Measurements from ENCODE around the gene RNF146. TPM values are rescaled to one million over a fixed set of nuclear protein-coding genes. Genes with fewer than 3 reads are reported as not detected.

The RNF146 gene
- total RNA-seq, 2 donors from 2014 or later: 14.6 to 14.8 TPM

- peak; percentile 15 for ATAC-seq
Measured at GRCh38 chr6:127267646-127268625, 1.3 kb downstream of the RNF146 start.

GRCh38 chr6:127272576-127272975 is 5.9 kb downstream of the RNF146 start:
- H3K9me3 ChIP-seq (ENCODE audit: control insufficient read depth, low read length, poor library complexity, severe bottlenecking): no peaks in the 10 kb centered on the region
- Mint-ChIP-seq H3K27ac (no peak overlapping the region), H3K4me3 (no peak overlapping the region), H3K36me3 (ENCODE audit: low read depth) (no peaks in the 10 kb centered on the region), H3K27me3 (no peaks in the 10 kb centered on the region), H3K4me1 (peaks cover 40% of the 10 kb centered on the region)
- DNase-seq (no peak), ATAC-seq (no peak)

More at GRCh38 chr6:127267646-127268625, 1.3 kb downstream of the RNF146 start:
- peak overlapping the region; percentile 100 for H3K4me3 Mint-ChIP-seq
- H3K27me3 Mint-ChIP-seq: no peaks in the 10 kb centered on the region
- H3K27ac Mint-ChIP-seq: peak overlapping the region; percentile 98
- H3K9me3 ChIP-seq (ENCODE audit: control insufficient read depth, low read length, poor library complexity, severe bottlenecking): no peaks in the 10 kb centered on the region
- H3K36me3 Mint-ChIP-seq (ENCODE audit: low read depth): peaks cover 5% of the 10 kb centered on the region
- DNase-seq: no peak
- H3K4me1 Mint-ChIP-seq: peaks cover 36% of the 10 kb centered on the region

- H3K4me1 Mint-ChIP-seq: peaks cover 33% of the 10 kb centered on the region
Measured at GRCh38 chr6:127273499-127273898, 6.8 kb downstream of the RNF146 start.

GRCh38 chr6:127276331-127276730 is 9.7 kb downstream of the RNF146 start:
- H3K27me3 Mint-ChIP-seq: no peaks in the 10 kb centered on the region
- H3K9me3 ChIP-seq (ENCODE audit: control insufficient read depth, low read length, poor library complexity, severe bottlenecking): no peaks in the 10 kb centered on the region
- DNase-seq (no peak), ATAC-seq (no peak)
- H3K36me3 Mint-ChIP-seq (ENCODE audit: low read depth): peaks cover 2% of the 10 kb centered on the region
- H3K4me3 Mint-ChIP-seq: no peak overlapping the region
- no peak overlapping the region for H3K27ac Mint-ChIP-seq
- peaks cover 34% of the 10 kb centered on the region for H3K4me1 Mint-ChIP-seq

More at GRCh38 chr6:127273499-127273898, 6.8 kb downstream of the RNF146 start:
- Mint-ChIP-seq H3K27me3 (no peaks in the 10 kb centered on the region), H3K27ac (no peak overlapping the region), H3K4me3 (no peak overlapping the region), H3K36me3 (ENCODE audit: low read depth) (no peaks in the 10 kb centered on the region)
- DNase-seq: no peak
- no peak for ATAC-seq
- no peaks in the 10 kb centered on the region for H3K9me3 ChIP-seq (ENCODE audit: control insufficient read depth, low read length, poor library complexity, severe bottlenecking)

GRCh38 chr6:127277878-127278843 is 11.5 kb downstream of the RNF146 start:
- H3K9me3 ChIP-seq (ENCODE audit: control insufficient read depth, low read length, poor library complexity, severe bottlenecking): no peaks in the 10 kb centered on the region
- ATAC-seq (no peak), DNase-seq (no peak)
- peaks cover 13% of the 10 kb centered on the region for H3K36me3 Mint-ChIP-seq (ENCODE audit: low read depth)
- no peak overlapping the region for H3K27ac Mint-ChIP-seq
- H3K4me1 Mint-ChIP-seq: peaks cover 33% of the 10 kb centered on the region
- H3K27me3 Mint-ChIP-seq: no peaks in the 10 kb centered on the region
- H3K4me3 Mint-ChIP-seq: no peak overlapping the region

GRCh38 chr6:127279815-127280214 is 13.2 kb downstream of the RNF146 start:
- H3K4me1 Mint-ChIP-seq: peaks cover 25% of the 10 kb centered on the region
- no peak for DNase-seq
- ATAC-seq: no peak
- H3K27ac Mint-ChIP-seq: peak overlapping the region; percentile 22
- no peaks in the 10 kb centered on the region for H3K9me3 ChIP-seq (ENCODE audit: control insufficient read depth, low read length, poor library complexity, severe bottlenecking)
- peaks cover 13% of the 10 kb centered on the region for H3K36me3 Mint-ChIP-seq (ENCODE audit: low read depth)
- H3K4me3 Mint-ChIP-seq: no peak overlapping the region
- no peaks in the 10 kb centered on the region for H3K27me3 Mint-ChIP-seq

GRCh38 chr6:127282184-127282583 is 15.5 kb downstream of the RNF146 start:
- ATAC-seq: no peak
- H3K9me3 ChIP-seq (ENCODE audit: control insufficient read depth, low read length, poor library complexity, severe bottlenecking): no peaks in the 10 kb centered on the region
- Mint-ChIP-seq H3K4me1 (peaks cover 30% of the 10 kb centered on the region), H3K4me3 (no peak overlapping the region), H3K27ac (peak overlapping the region; percentile 29), H3K36me3 (ENCODE audit: low read depth) (peaks cover 18% of the 10 kb centered on the region), H3K27me3 (no peaks in the 10 kb centered on the region)
- DNase-seq: no peak

GRCh38 chr6:127288705-127289104 is 22.0 kb downstream of the RNF146 start:
- Mint-ChIP-seq H3K27me3 (no peaks in the 10 kb centered on the region), H3K4me3 (no peak overlapping the region), H3K36me3 (ENCODE audit: low read depth) (peaks cover 5% of the 10 kb centered on the region), H3K27ac (no peak overlapping the region), H3K4me1 (peaks cover 22% of the 10 kb centered on the region)
- ATAC-seq: no peak
- DNase-seq: no peak
- H3K9me3 ChIP-seq (ENCODE audit: control insufficient read depth, low read length, poor library complexity, severe bottlenecking): no peaks in the 10 kb centered on the region

GRCh38 chr6:127289934-127290333 is 23.3 kb downstream of the RNF146 start:
- H3K36me3 Mint-ChIP-seq (ENCODE audit: low read depth): peaks cover 5% of the 10 kb centered on the region
- ATAC-seq (no peak), DNase-seq (no peak)
- H3K27me3 Mint-ChIP-seq: no peaks in the 10 kb centered on the region
- no peaks in the 10 kb centered on the region for H3K9me3 ChIP-seq (ENCODE audit: control insufficient read depth, low read length, poor library complexity, severe bottlenecking)
- H3K4me1 Mint-ChIP-seq: peaks cover 23% of the 10 kb centered on the region
- no peak overlapping the region for H3K4me3 Mint-ChIP-seq
- peak overlapping the region; percentile 72 for H3K27ac Mint-ChIP-seq

GRCh38 chr6:127290391-127291265 is 24.0 kb downstream of the RNF146 start:
- Mint-ChIP-seq H3K4me3 (peak overlapping the region; percentile 63), H3K36me3 (ENCODE audit: low read depth) (peaks cover 5% of the 10 kb centered on the region), H3K27ac (peak overlapping the region; percentile 72), H3K27me3 (no peaks in the 10 kb centered on the region), H3K4me1 (peaks cover 23% of the 10 kb centered on the region)
- no peak for DNase-seq
- no peak for ATAC-seq
- no peaks in the 10 kb centered on the region for H3K9me3 ChIP-seq (ENCODE audit: control insufficient read depth, low read length, poor library complexity, severe bottlenecking)

GRCh38 chr6:127291495-127291894 is 24.8 kb downstream of the RNF146 start:
- H3K36me3 Mint-ChIP-seq (ENCODE audit: low read depth): peaks cover 3% of the 10 kb centered on the region
- peaks cover 23% of the 10 kb centered on the region for H3K4me1 Mint-ChIP-seq
- DNase-seq (no peak), ATAC-seq (peak; percentile 32)
- no peaks in the 10 kb centered on the region for H3K27me3 Mint-ChIP-seq
- H3K27ac Mint-ChIP-seq: peak overlapping the region; percentile 72
- peak overlapping the region; percentile 36 for H3K4me3 Mint-ChIP-seq
- H3K9me3 ChIP-seq (ENCODE audit: control insufficient read depth, low read length, poor library complexity, severe bottlenecking): no peaks in the 10 kb centered on the region

GRCh38 chr6:127297502-127298070 is 30.9 kb downstream of the RNF146 start:
- Mint-ChIP-seq H3K27ac (peak overlapping the region; percentile 57), H3K4me1 (peaks cover 7% of the 10 kb centered on the region), H3K36me3 (ENCODE audit: low read depth) (no peaks in the 10 kb centered on the region), H3K4me3 (no peak overlapping the region), H3K27me3 (no peaks in the 10 kb centered on the region)
- ATAC-seq (no peak), DNase-seq (no peak)
- no peaks in the 10 kb centered on the region for H3K9me3 ChIP-seq (ENCODE audit: control insufficient read depth, low read length, poor library complexity, severe bottlenecking)

Measured in T-helper 17 cell (primary cell).